ENCODE data around the gene PRICKLE3.

DNA sequence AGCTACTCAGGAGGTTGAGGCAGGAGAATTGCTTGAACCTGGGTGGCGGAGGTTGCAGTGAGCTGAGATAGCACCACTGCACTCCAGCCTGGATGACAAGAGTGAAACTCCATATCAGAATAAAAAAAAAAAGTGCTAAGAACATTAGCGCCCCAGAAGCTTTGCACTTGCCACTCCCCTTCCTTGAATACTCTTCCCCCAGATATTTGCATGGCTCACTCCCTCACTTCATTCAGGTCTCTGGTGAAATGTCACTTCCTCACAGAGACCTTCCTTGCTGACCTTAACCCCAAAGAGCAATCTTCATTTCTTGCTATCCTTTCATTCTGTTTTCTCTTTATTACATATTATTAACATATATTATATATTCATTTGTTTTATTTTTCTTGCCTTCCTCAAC, 35.7 kb upstream of the PRICKLE3 start:
- TF ChIP-seq CTCF (IDR thresholded peaks at IDR 0.05), result no peak
- no peak for TF ChIP-seq POLR2A (IDR thresholded peaks at IDR 0.05)
